Liver (tissue), 9 donors: ENCODE measurements around the gene C22orf23. TPM values are rescaled to one million over a fixed set of nuclear protein-coding genes. Genes with fewer than 3 reads are reported as not detected.

Source experiments
- DNase-seq: peaks from one replicate; pipeline ENCODE4 v3.0.0-alpha.2; 2017; ENCODE audit warnings: low spot score
- H3K27ac ChIP-seq, 2 donors: one replicate each; pipeline ENCODE4 v1.7.0; 2013; ENCODE audit warnings: inconsistent platforms in 2 of 2, low read length in 2 of 2, control low read depth in 1 of 2, low read depth in 1 of 2, mild to moderate bottlenecking in 1 of 2
- H3K27me3 ChIP-seq, 4 donors: one replicate each; pipeline versions ENCODE4 v1.6.1 to v1.7.0; 2013; ENCODE audit warnings: low read length in 3 of 4, inconsistent platforms in 1 of 4, mild to moderate bottlenecking in 1 of 4, moderate library complexity in 1 of 4; ENCODE audit not compliant: control insufficient read depth in 4 of 4, insufficient read depth in 4 of 4
- H3K36me3 ChIP-seq, 4 donors: one replicate each; pipeline versions ENCODE4 v1.6.1 to v1.7.0; 2013; ENCODE audit warnings: low read length in 3 of 4, mild to moderate bottlenecking in 3 of 4, low read depth in 1 of 4, moderate library complexity in 1 of 4; ENCODE audit not compliant: control insufficient read depth in 4 of 4, insufficient read depth in 3 of 4
- H3K4me1 ChIP-seq, 4 donors: one replicate each; pipeline versions ENCODE4 v1.6.1 to v1.7.0; 2013; ENCODE audit warnings: low read length in 3 of 4, mild to moderate bottlenecking in 3 of 4, moderate library complexity in 1 of 4; ENCODE audit not compliant: control insufficient read depth in 4 of 4, insufficient read depth in 4 of 4
- H3K4me3 ChIP-seq, 3 donors: one replicate each; pipeline versions ENCODE4 v1.6.1 to v1.7.0; 2013; ENCODE audit warnings: low read length in 3 of 3, control low read depth in 1 of 3, low read depth in 1 of 3, mild to moderate bottlenecking in 1 of 3
- H3K9ac ChIP-seq, 2 donors: one replicate each; pipeline ENCODE4 v1.7.0; 2013; ENCODE audit warnings: low read length in 2 of 2, mild to moderate bottlenecking in 2 of 2, moderate library complexity in 2 of 2, control low read depth in 1 of 2, low read depth in 1 of 2
- H3K9me3 ChIP-seq, 4 donors: one replicate each; pipeline versions ENCODE4 v1.6.1 to v1.7.0; 2013; ENCODE audit warnings: low read length in 3 of 4; ENCODE audit not compliant: control insufficient read depth in 4 of 4
- ATF3 ChIP-seq: IDR thresholded peaks from 2 replicates; pipeline ENCODE4 v1.6.1; 2016; ENCODE audit warnings: antibody characterized with exemption
- CTCF ChIP-seq: fragments of 150-350 bp; IDR thresholded peaks from 2 replicates; pipeline ENCODE4 v1.5.1; 2017; ENCODE audit warnings: improper control_type of control experiment, low read depth, low read length; ENCODE audit not compliant: missing input control
- EGR1 ChIP-seq, 2 donors: IDR thresholded peaks; 2 replicates each; pipeline ENCODE4 v1.6.1; 2016 to 2018; ENCODE audit warnings: antibody characterized with exemption in 2 of 2, low read depth in 2 of 2
- FOXA1 ChIP-seq: IDR thresholded peaks from 2 replicates; pipeline ENCODE4 v1.6.1; 2016; ENCODE audit warnings: antibody characterized with exemption
- FOXA2 ChIP-seq: IDR thresholded peaks from 2 replicates; pipeline ENCODE4 v1.6.1; 2016; ENCODE audit warnings: antibody characterized with exemption
- GABPA ChIP-seq, 2 donors: IDR thresholded peaks in 1 of 2; conservative IDR thresholded peaks in 1 of 2; 2 replicates each; pipeline ENCODE4 v1.6.1; 2016; ENCODE audit warnings: antibody characterized with exemption in 2 of 2, mild to moderate bottlenecking in 1 of 2, moderate library complexity in 1 of 2
- HNF4A ChIP-seq, 2 donors: conservative IDR thresholded peaks; 2 replicates each; pipeline ENCODE4 v1.6.1; 2016; ENCODE audit warnings: antibody characterized with exemption in 2 of 2, mild to moderate bottlenecking in 2 of 2
- HNF4G ChIP-seq: IDR thresholded peaks from 2 replicates; pipeline ENCODE4 v1.6.1; 2016; ENCODE audit warnings: antibody characterized with exemption
- JUND ChIP-seq, 2 donors: IDR thresholded peaks; 2 replicates each; pipeline ENCODE4 v1.6.1; 2016; ENCODE audit warnings: antibody characterized with exemption in 2 of 2
- MAX ChIP-seq: IDR thresholded peaks from 2 replicates; pipeline ENCODE4 v1.6.1; 2016; ENCODE audit warnings: antibody characterized with exemption
- NR2F2 ChIP-seq: IDR thresholded peaks from 2 replicates; pipeline ENCODE4 v1.6.1; 2016; ENCODE audit warnings: antibody characterized with exemption
- RAD21 ChIP-seq, 2 donors: IDR thresholded peaks; 2 replicates each; pipeline ENCODE4 v1.6.1; 2016; ENCODE audit warnings: antibody characterized with exemption in 2 of 2, mild to moderate bottlenecking in 2 of 2
- REST ChIP-seq: IDR thresholded peaks from 2 replicates; pipeline ENCODE4 v1.6.1; 2016; ENCODE audit warnings: antibody characterized with exemption, mild to moderate bottlenecking
- RXRA ChIP-seq, 2 donors: IDR thresholded peaks; 2 replicates each; pipeline ENCODE4 v1.6.1; 2017 to 2018; ENCODE audit warnings: antibody characterized with exemption in 2 of 2, mild to moderate bottlenecking in 1 of 2
- SP1 ChIP-seq: IDR thresholded peaks from 2 replicates; pipeline ENCODE4 v1.6.1; 2018; ENCODE audit warnings: antibody characterized with exemption, mild to moderate bottlenecking
- TAF1 ChIP-seq: conservative IDR thresholded peaks from 2 replicates; pipeline ENCODE4 v1.6.1; 2016; ENCODE audit warnings: antibody characterized with exemption, mild to moderate bottlenecking
- YY1 ChIP-seq: IDR thresholded peaks from 2 replicates; pipeline ENCODE4 v1.6.1; 2016; ENCODE audit warnings: antibody characterized with exemption, mild to moderate bottlenecking
- ZBTB33 ChIP-seq: IDR thresholded peaks from 2 replicates; pipeline ENCODE4 v1.6.1; 2016; ENCODE audit warnings: antibody characterized with exemption
- WGBS: extraction: QIAGEN DNeasy Blood & Tissue Kit; methylation state at CpG from one replicate; pipeline ENCODE4 v1.1.7; 2013; 5-methylcytosine and 5-hydroxymethylcytosine counted together
- polyA plus RNA-seq, 2 donors: library from polyadenylated mRNA; stranded (reverse) in 1 of 2; unstranded in 1 of 2; fragments of 200-250 nt in 1 of 2; fragments of >200 nt in 1 of 2; fragmentation: Nextera tagmentation in 1 of 2; extraction: Ambion mirVana in 1 of 2; gene quantifications; one replicate each; pipeline versions ENCODE4 v1.2.1 to v1.2.3, GENCODE V29; 2013 to 2015
- total RNA-seq, 2 donors: library from RNA; depleted of rRNA; stranded (reverse); fragments of >200 nt; gene quantifications; one replicate each; pipeline ENCODE4 v1.2.3, GENCODE V29; 2014
- donor health status: healthy.
- donor health status: healthy.
- donor health status: healthy.
- donor health status: healthy.
- donor health status: healthy.

Gene C22orf23
- total and polyA plus RNA-seq, 4 donors, result 0.02 TPM; not detected in 3

GRCh38 chr22:37913233-37913721, 40.1 kb downstream of the C22orf23 start:
- peaks cover 2 to 18% (median 9%) of the 10 kb centered on the region in 4 donors for H3K36me3 ChIP-seq
- no peaks in the 10 kb centered on the region for H3K27me3 ChIP-seq
- WGBS, result 78% methylated on average over 7 of the region's 7 CpGs
- no peak overlapping the region for H3K9ac ChIP-seq
- no peak for DNase-seq
- no peak overlapping the region for H3K27ac ChIP-seq
- no peaks in the 10 kb centered on the region for H3K9me3 ChIP-seq
- no peak overlapping the region for H3K4me3 ChIP-seq
- TF ChIP-seq NR2F2 (no peak), HNF4A (conservative IDR thresholded peaks at IDR 0.05) (no peak), SP1 (no peak), YY1 (no peak), GABPA (IDR thresholded peaks at IDR 0.05 in 1 of 2, conservative IDR thresholded peaks at IDR 0.05 in 1 of 2) (no peak), ATF3 (no peak), HNF4G (no peak), RXRA (IDR thresholded peaks at IDR 0.05) (no peak), EGR1 (IDR thresholded peaks at IDR 0.05; ENCODE audit: low read depth in 2 of 2) (no peak), REST (no peak), MAX (no peak), FOXA2 (no peak), FOXA1 (no peak), JUND (IDR thresholded peaks at IDR 0.05) (no peak), RAD21 (IDR thresholded peaks at IDR 0.05) (no peak), CTCF (no peak), ZBTB33 (no peak), TAF1 (no peak)
- H3K4me1 ChIP-seq, result peaks cover 0 to 2% (median 0%) of the 10 kb centered on the region in 4 donors
